ENCODE results near the gene DVL3.

DNA sequence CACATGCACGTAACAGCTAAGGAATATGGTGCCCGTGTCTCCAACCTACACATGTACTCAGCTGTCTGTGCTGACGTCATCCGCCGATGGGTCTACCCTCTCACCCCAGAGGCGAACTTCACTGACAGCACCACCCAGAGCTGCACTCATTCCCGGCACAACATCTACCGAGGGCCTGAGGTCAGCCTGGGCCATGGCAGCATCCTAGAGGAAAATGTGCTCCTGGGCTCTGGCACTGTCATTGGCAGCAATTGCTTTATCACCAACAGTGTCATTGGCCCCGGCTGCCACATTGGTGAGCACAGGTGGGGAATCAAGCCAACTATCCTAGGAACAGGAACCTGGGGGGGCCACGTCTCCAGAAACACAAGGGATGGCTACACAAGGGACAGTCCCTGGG is 14.7 kb upstream of the DVL3 start:
- TF ChIP-seq, protein P1, sequence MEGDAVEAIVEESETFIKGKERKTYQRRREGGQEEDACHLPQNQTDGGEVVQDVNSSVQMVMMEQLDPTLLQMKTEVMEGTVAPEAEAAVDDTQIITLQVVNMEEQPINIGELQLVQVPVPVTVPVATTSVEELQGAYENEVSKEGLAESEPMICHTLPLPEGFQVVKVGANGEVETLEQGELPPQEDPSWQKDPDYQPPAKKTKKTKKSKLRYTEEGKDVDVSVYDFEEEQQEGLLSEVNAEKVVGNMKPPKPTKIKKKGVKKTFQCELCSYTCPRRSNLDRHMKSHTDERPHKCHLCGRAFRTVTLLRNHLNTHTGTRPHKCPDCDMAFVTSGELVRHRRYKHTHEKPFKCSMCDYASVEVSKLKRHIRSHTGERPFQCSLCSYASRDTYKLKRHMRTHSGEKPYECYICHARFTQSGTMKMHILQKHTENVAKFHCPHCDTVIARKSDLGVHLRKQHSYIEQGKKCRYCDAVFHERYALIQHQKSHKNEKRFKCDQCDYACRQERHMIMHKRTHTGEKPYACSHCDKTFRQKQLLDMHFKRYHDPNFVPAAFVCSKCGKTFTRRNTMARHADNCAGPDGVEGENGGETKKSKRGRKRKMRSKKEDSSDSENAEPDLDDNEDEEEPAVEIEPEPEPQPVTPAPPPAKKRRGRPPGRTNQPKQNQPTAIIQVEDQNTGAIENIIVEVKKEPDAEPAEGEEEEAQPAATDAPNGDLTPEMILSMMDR (IDR thresholded peaks at IDR 0.05 in 4 of 5, conservative IDR thresholded peaks at IDR 0.05 in 1 of 5) = no peak
- no peak for TF ChIP-seq POLR2A (IDR thresholded peaks at IDR 0.05)

All from gastrocnemius medialis (tissue), 4 donors.